Astrocyte (in vitro differentiated cells and primary cell): ENCODE results near the gene EPHB4. TPM values are rescaled to one million over a fixed set of nuclear protein-coding genes. Genes with fewer than 3 reads are reported as not detected.
"Not testable (repeated sequence)": the region's sequence is repeated elsewhere in the genome, so short reads cannot be mapped to it uniquely, and the experiment has no call there.

Experiments used
- DNase-seq: peaks from one replicate; pipeline ENCODE4 v3.0.0-alpha.2; 2010; ENCODE audit warnings: low read depth
- FAIRE-seq: peaks from 2 replicates; lab custom pipeline; 2011; peaks lifted over from hg19 to GRCh38; lab: Jason Lieb, UNC
- H2AFZ ChIP-seq: 2 replicates; pipeline ENCODE4 v1.6.0; 2012; ENCODE audit warnings: low read depth, low read length, inconsistent platforms
- H3K27ac ChIP-seq: 2 replicates; pipeline ENCODE4 v1.5.1; 2011; ENCODE audit warnings: low read depth, low read length, inconsistent platforms
- H3K27me3 ChIP-seq: 2 replicates; pipeline ENCODE4 v1.6.0; 2011; ENCODE audit warnings: low read length, inconsistent platforms; ENCODE audit not compliant: insufficient read depth
- H3K36me3 ChIP-seq: 2 replicates; pipeline ENCODE4 v1.5.1; 2011; ENCODE audit warnings: low read length, inconsistent platforms; ENCODE audit not compliant: insufficient read depth
- H3K4me1 ChIP-seq: 2 replicates; pipeline ENCODE4 v1.5.1; 2011; ENCODE audit warnings: low read length, inconsistent platforms; ENCODE audit not compliant: insufficient read depth
- H3K4me2 ChIP-seq: 2 replicates; pipeline ENCODE4 v1.6.0; 2012; ENCODE audit warnings: low read length, inconsistent platforms
- H3K4me3 ChIP-seq: 2 replicates; pipeline ENCODE4 v1.5.1; 2011; ENCODE audit warnings: low read depth, mild to moderate bottlenecking, low read length, inconsistent platforms; ENCODE audit not compliant: insufficient read depth
- H3K79me2 ChIP-seq: 2 replicates; pipeline ENCODE4 v1.6.0; 2012; ENCODE audit warnings: mild to moderate bottlenecking, low read length, inconsistent platforms; ENCODE audit not compliant: insufficient read depth
- H3K9ac ChIP-seq: 2 replicates; pipeline ENCODE4 v1.6.0; 2012; ENCODE audit warnings: mild to moderate bottlenecking, low read length, inconsistent platforms
- H3K9me3 ChIP-seq: 2 replicates; pipeline ENCODE4 v1.5.1; 2012; ENCODE audit warnings: low read depth, mild to moderate bottlenecking, low read length, inconsistent platforms; ENCODE audit not compliant: insufficient read depth
- H4K20me1 ChIP-seq: 2 replicates; pipeline ENCODE4 v1.6.0; 2012; ENCODE audit warnings: low read length, inconsistent platforms; ENCODE audit not compliant: insufficient read depth
- H3K27ac Mint-ChIP-seq: one replicate; pipeline ENCODE4 v1.8.0; 2021; ENCODE audit warnings: mild to moderate bottlenecking, mixed read lengths; ENCODE audit not compliant: unreplicated experiment
- H3K27me3 Mint-ChIP-seq: one replicate; pipeline ENCODE4 v1.8.0; 2021; ENCODE audit warnings: low read depth, mixed read lengths; ENCODE audit not compliant: unreplicated experiment
- H3K36me3 Mint-ChIP-seq: one replicate; pipeline ENCODE4 v1.8.0; 2021; ENCODE audit warnings: low read depth, mixed read lengths; ENCODE audit not compliant: unreplicated experiment
- H3K4me1 Mint-ChIP-seq: one replicate; pipeline ENCODE4 v1.8.0; 2021; ENCODE audit warnings: low read depth, mixed read lengths; ENCODE audit not compliant: unreplicated experiment
- H3K4me3 Mint-ChIP-seq: one replicate; pipeline ENCODE4 v1.8.0; 2021; ENCODE audit warnings: mild to moderate bottlenecking, moderate library complexity, mixed read lengths; ENCODE audit not compliant: unreplicated experiment
- H3K9me3 Mint-ChIP-seq: one replicate; pipeline ENCODE4 v1.8.0; 2021; ENCODE audit warnings: mild to moderate bottlenecking, mixed read lengths; ENCODE audit not compliant: unreplicated experiment
- EZH2 ChIP-seq: IDR thresholded peaks from 2 replicates; pipeline ENCODE4 v1.6.1; 2012; ENCODE audit warnings: mild to moderate bottlenecking, low read length, inconsistent platforms; ENCODE audit not compliant: insufficient read depth
- total RNA-seq: library from RNA; stranded (reverse); gene quantifications from 2 replicates; pipeline ENCODE4 v1.2.1, GENCODE V29; 2021
- TF ChIP-seq, protein P1 (sequence below): IDR thresholded peaks from 2 replicates; pipeline ENCODE4 v1.5.1; 2011; ENCODE audit warnings: low read depth, mild to moderate bottlenecking, inconsistent platforms, low read length, moderate library complexity; ENCODE audit not compliant: insufficient read depth

EPHB4 gene
- total RNA-seq, 1 donor from 2014 or later: 73.6 TPM

GRCh38 chr7:100763556-100764140 is 63.7 kb downstream of the EPHB4 start:
- Histone ChIP-seq H2AFZ (no peak overlapping the region), H3K4me2 (no peak overlapping the region), H3K27ac (no peak overlapping the region), H3K27me3 (peaks cover 12% of the 10 kb centered on the region), H3K79me2 (no peaks in the 10 kb centered on the region), H3K4me1 (no peaks in the 10 kb centered on the region), H3K9ac (no peak overlapping the region), H3K36me3 (no peaks in the 10 kb centered on the region), H3K9me3 (no peaks in the 10 kb centered on the region), H3K4me3 (no peak overlapping the region), H4K20me1 (no peaks in the 10 kb centered on the region)
- Mint-ChIP-seq H3K27me3 (peaks cover 36% of the 10 kb centered on the region), H3K36me3 (no peaks in the 10 kb centered on the region), H3K4me3 (no peak overlapping the region), H3K9me3 (no peaks in the 10 kb centered on the region), H3K27ac (no peak overlapping the region), H3K4me1 (no peaks in the 10 kb centered on the region)
- DNase-seq (no peak), FAIRE-seq (no peak)
- no peak for TF ChIP-seq EZH2
- TF ChIP-seq, protein P1, sequence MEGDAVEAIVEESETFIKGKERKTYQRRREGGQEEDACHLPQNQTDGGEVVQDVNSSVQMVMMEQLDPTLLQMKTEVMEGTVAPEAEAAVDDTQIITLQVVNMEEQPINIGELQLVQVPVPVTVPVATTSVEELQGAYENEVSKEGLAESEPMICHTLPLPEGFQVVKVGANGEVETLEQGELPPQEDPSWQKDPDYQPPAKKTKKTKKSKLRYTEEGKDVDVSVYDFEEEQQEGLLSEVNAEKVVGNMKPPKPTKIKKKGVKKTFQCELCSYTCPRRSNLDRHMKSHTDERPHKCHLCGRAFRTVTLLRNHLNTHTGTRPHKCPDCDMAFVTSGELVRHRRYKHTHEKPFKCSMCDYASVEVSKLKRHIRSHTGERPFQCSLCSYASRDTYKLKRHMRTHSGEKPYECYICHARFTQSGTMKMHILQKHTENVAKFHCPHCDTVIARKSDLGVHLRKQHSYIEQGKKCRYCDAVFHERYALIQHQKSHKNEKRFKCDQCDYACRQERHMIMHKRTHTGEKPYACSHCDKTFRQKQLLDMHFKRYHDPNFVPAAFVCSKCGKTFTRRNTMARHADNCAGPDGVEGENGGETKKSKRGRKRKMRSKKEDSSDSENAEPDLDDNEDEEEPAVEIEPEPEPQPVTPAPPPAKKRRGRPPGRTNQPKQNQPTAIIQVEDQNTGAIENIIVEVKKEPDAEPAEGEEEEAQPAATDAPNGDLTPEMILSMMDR: no peak

DNA sequence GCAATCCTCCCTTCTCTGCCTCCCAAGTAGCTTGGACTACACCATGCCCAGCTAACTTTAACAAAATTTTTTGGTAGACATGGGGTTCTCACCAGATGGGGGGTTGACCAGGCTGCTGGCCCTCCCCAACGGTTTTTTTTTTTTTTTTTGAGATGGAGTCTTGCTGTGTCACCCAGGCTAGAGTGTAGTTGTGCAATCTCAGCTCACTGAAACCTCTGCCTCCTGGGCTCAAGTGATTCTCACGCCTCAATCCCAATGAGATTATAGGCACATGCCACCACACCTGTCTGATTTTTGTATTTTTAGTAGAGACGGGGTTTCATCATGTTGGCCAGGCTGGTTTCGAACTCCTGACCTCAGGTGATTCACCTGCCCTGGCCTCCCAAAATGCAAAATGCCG is 64.5 kb downstream of the EPHB4 start:
- not testable (repeated sequence) for H3K9me3 ChIP-seq, H3K79me2 ChIP-seq, H3K9me3 Mint-ChIP-seq, H4K20me1 ChIP-seq, H3K27ac Mint-ChIP-seq, DNase-seq, H3K4me3 Mint-ChIP-seq, FAIRE-seq, H3K4me1 Mint-ChIP-seq, H3K27ac ChIP-seq, H3K4me2 ChIP-seq, H3K4me1 ChIP-seq, H3K36me3 Mint-ChIP-seq, H3K4me3 ChIP-seq, H3K36me3 ChIP-seq, H3K9ac ChIP-seq, H2AFZ ChIP-seq
- peaks cover 37% of the 10 kb centered on the region for H3K27me3 Mint-ChIP-seq
- H3K27me3 ChIP-seq: peaks cover 12% of the 10 kb centered on the region

GRCh38 chr7:100759357-100760171 is 67.8 kb downstream of the EPHB4 start:
- H3K9me3 Mint-ChIP-seq: no peaks in the 10 kb centered on the region
- DNase-seq (no peak), FAIRE-seq (no peak)
- H3K4me3 Mint-ChIP-seq: no peak overlapping the region
- Histone ChIP-seq H3K4me3 (no peak overlapping the region), H2AFZ (no peak overlapping the region), H3K4me2 (no peak overlapping the region), H4K20me1 (no peaks in the 10 kb centered on the region), H3K9ac (no peak overlapping the region), H3K27me3 (peaks cover 12% of the 10 kb centered on the region), H3K27ac (no peak overlapping the region), H3K4me1 (no peaks in the 10 kb centered on the region), H3K79me2 (no peaks in the 10 kb centered on the region), H3K36me3 (no peaks in the 10 kb centered on the region), H3K9me3 (no peaks in the 10 kb centered on the region)
- TF ChIP-seq, protein P1: no peak
- TF ChIP-seq EZH2: no peak
- peaks cover 17% of the 10 kb centered on the region for H3K27me3 Mint-ChIP-seq
- no peak overlapping the region for H3K27ac Mint-ChIP-seq
- H3K4me1 Mint-ChIP-seq: no peaks in the 10 kb centered on the region
- no peaks in the 10 kb centered on the region for H3K36me3 Mint-ChIP-seq
